DOHH2 (cell line): Measurements from ENCODE around the gene CCDC39.

Experiments used
- EZH2phosphoT487 ChIP-seq: fragments of 200-600 bp; sonication (generic); IDR thresholded peaks from 2 replicates; pipeline ENCODE4 v1.6.1; 2017; ENCODE audit warnings: borderline replicate concordance, mild to moderate bottlenecking, antibody characterized with exemption, low read length, moderate library complexity, mixed read lengths
- TF ChIP-seq, protein P1 (sequence below): fragments of 200-600 bp; sonication (generic); IDR thresholded peaks from one replicate; pipeline ENCODE4 v1.5.1; 2014; ENCODE audit warnings: antibody characterized with exemption, mild to moderate bottlenecking, low read depth, low read length; ENCODE audit not compliant: poor library complexity, severe bottlenecking

DNA sequence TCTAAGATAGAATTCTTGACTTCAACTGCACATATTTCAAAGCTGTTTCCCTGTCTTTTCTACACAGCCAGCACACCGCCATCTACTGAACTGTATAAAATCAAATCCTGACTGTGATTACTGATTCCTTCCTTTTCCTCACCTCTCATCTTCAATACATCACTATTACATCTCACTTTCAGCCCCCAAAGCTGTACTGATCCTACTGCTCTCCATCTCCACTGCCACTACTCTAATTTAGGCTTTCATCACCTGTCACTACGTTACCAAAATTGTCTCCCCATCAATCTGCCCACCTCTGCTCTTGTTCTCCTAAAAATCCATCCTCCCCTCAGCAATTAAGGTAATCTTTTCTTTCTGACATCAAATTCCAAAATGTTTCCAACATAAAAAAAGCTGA, 4.5 kb upstream of the CCDC39 start:
- TF ChIP-seq, protein P1, sequence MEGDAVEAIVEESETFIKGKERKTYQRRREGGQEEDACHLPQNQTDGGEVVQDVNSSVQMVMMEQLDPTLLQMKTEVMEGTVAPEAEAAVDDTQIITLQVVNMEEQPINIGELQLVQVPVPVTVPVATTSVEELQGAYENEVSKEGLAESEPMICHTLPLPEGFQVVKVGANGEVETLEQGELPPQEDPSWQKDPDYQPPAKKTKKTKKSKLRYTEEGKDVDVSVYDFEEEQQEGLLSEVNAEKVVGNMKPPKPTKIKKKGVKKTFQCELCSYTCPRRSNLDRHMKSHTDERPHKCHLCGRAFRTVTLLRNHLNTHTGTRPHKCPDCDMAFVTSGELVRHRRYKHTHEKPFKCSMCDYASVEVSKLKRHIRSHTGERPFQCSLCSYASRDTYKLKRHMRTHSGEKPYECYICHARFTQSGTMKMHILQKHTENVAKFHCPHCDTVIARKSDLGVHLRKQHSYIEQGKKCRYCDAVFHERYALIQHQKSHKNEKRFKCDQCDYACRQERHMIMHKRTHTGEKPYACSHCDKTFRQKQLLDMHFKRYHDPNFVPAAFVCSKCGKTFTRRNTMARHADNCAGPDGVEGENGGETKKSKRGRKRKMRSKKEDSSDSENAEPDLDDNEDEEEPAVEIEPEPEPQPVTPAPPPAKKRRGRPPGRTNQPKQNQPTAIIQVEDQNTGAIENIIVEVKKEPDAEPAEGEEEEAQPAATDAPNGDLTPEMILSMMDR, result no peak
- no peak for TF ChIP-seq EZH2phosphoT487
